Measurements from ENCODE around the gene AHR. TPM values are rescaled to one million over a fixed set of nuclear protein-coding genes. Genes with fewer than 3 reads are reported as not detected.
A peak's percentile ranks its signal among the peaks of the same experiment; 100 is the strongest.
"Not testable (repeated sequence)": the region's sequence is repeated elsewhere in the genome, so short reads cannot be mapped to it uniquely, and the experiment has no call there.

The AHR gene
- total RNA-seq, 1 donor = 326 TPM

- no peak for TF ChIP-seq CTCF (IDR thresholded peaks at IDR 0.05; ENCODE audit: insufficient read depth, low read length)
- DNase-seq (ENCODE audit: low read depth) = peak; percentile 40
- H3K4me3 ChIP-seq (ENCODE audit: low read depth, low read length) = no peak overlapping the region
Observed at GRCh38 chr7:17342756-17343155, 44.3 kb downstream of the AHR start.

GRCh38 chr7:17347401-17347800, 48.9 kb downstream of the AHR start:
- DNase-seq (ENCODE audit: low read depth) = peak; percentile 57
- TF ChIP-seq CTCF (IDR thresholded peaks at IDR 0.05; ENCODE audit: insufficient read depth, low read length) = no peak
- no peak overlapping the region for H3K4me3 ChIP-seq (ENCODE audit: low read depth, low read length)

- not testable (repeated sequence) for DNase-seq (ENCODE audit: low read depth); H3K4me3 ChIP-seq (ENCODE audit: low read depth, low read length)
Observed at GRCh38 chr7:17348932-17349331, 50.5 kb downstream of the AHR start.

- not testable (repeated sequence) for H3K4me3 ChIP-seq (ENCODE audit: low read depth, low read length); DNase-seq (ENCODE audit: low read depth)
Observed at GRCh38 chr7:17350321-17350720, 51.9 kb downstream of the AHR start.

GRCh38 chr7:17353650-17354419, 55.4 kb downstream of the AHR start:
- not testable (repeated sequence) for H3K4me3 ChIP-seq (ENCODE audit: low read depth, low read length); DNase-seq (ENCODE audit: low read depth)

- DNase-seq (ENCODE audit: low read depth) = no peak
- TF ChIP-seq CTCF (IDR thresholded peaks at IDR 0.05; ENCODE audit: insufficient read depth, low read length) = no peak
- H3K4me3 ChIP-seq (ENCODE audit: low read depth, low read length) = no peak overlapping the region
Observed at GRCh38 chr7:17354473-17354872, 56.0 kb downstream of the AHR start.

- H3K4me3 ChIP-seq (ENCODE audit: low read depth, low read length) = no peak overlapping the region
- TF ChIP-seq CTCF (IDR thresholded peaks at IDR 0.05; ENCODE audit: insufficient read depth, low read length) = no peak
- DNase-seq (ENCODE audit: low read depth) = no peak
Observed at GRCh38 chr7:17355050-17355449, 56.6 kb downstream of the AHR start.

GRCh38 chr7:17357952-17358351, 59.5 kb downstream of the AHR start:
- H3K4me3 ChIP-seq (ENCODE audit: low read depth, low read length) = no peak overlapping the region
- TF ChIP-seq CTCF (IDR thresholded peaks at IDR 0.05; ENCODE audit: insufficient read depth, low read length) = no peak
- no peak for DNase-seq (ENCODE audit: low read depth)

Measured in fibroblast of the aortic adventitia (primary cell).